HG03565 (cell line): ENCODE results near the gene SPSB1.
"Not testable (repeated sequence)": the region's sequence is repeated elsewhere in the genome, so short reads cannot be mapped to it uniquely, and the experiment has no call there.

Source experiments
- ATAC-seq: cut with Tn5 transposase; IDR thresholded peaks from one replicate; pipeline ENCODE4 v1.9.1; 2021; ENCODE audit warnings: mild to moderate bottlenecking, moderate library complexity; ENCODE audit not compliant: unreplicated experiment

SPSB1 gene

DNA sequence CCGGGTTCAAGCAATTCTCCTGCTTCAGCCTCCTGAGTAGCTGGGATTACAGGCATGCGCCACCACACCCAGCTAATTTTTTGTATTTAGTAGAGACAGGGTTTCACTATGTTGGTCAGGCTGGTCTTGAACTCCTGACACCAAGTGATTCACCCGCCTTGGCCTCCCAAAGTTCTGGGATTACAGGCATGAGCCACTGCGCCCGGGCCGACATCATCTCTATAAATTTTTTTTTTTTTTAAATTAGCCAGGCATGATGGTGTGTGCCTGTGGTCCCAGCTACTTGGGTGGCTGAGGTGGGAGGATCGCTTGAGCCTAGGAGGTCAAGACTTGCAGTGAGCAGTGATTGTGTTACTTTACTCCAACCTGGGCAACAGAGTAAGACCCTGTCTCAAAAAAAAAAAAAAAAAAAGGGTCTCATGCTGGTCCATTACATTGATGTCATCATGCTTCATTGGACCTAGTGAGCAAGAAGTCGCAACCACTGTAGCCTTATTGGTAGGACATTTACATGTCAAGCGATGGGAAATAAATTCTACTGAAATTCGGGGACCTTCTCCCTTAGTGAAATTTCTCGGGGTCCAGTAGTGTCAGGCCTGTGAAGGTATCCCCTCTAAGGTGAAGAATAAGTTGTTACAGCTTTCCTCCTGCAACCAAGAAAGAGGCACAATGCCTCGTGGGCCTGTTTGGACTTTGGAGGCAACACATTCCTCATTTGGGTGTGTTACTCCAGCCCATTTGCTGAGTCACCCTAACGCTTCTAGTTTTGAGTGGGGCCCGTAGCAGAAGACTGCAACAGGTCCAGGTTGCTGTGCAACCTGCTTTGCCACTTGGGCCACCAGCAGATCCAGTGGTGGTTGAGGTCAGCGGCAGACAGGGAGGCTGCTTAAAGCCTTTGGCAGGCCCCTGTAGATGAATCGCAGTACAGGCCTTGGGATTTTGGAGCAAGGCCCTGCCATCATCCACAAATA, 7.2 kb downstream of the SPSB1 start:
- ATAC-seq: not testable (repeated sequence)

DNA sequence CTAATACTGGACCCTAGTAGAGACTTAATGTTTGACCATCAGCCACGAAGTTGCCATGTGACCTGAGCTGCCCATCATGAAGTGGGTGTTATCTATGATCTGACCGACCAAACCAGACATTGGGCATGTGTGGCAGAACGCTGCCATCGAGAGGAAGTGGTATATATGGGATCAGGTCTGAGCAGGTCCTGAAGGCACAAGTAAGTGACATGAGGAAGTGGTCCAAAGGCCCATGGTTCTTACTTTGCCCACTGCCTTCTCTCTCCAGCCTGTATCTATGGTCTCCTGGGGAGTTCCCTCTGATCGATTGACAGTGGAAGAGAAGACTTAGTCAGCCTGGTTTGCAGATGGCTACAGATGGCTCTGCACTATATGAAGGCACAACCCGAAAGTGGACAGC, 7.9 kb downstream of the SPSB1 start:
- no peak for ATAC-seq

DNA sequence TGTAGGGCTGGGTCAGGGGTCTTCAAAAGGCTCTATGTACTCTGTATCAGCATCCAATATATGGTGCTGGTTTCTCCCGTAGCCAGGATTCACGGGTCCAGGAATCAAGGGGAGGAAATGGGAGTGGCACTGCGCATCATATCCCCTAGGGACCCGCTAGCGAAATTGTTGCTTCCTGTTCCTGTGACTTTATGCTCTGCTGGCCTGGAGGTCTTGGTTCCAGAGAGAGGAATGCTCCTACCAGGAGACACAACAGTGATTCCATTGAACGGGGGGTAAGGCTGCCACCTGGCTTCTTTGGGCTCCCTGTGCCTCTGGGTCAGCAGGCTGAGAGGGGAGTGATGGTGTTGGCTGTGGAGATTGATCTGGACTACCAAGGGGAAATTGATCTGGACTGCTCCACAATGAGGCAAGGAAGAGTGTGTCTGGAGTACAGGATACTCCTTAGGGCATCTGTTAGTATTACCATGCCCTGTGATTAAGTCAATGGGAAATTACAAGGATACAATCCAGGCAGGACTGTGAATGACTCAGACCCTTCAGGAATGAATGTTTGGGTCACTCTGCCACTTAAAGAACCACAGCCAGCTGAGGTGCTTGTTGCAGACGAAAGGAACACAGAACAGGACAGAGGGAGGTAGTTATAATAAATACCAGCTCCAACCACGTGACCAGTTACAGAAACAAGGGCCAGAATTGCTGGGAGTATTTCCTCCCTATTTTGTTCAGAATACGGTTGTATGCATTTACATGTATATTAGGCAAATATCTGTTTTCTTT, 10.2 kb downstream of the SPSB1 start:
- ATAC-seq: no peak

DNA sequence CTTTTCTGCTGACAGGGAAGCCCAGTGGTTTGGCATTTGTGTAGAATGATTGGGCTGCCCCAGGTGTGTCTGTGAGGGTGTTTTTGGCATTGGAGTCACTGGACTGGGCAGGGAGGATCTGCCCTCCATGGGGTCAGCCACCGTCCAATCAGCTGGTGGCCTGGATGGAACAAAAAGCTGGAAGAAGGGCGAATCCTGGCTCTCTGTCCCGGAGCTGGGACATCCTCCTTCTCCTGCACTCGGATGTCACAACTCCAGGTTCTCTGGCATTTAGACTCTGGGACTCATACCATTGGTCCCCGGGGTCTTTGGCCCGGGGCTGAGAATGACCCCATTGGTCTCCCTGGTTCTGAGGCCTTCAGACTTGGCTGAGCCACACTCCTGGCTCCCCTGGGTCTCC, 11.2 kb downstream of the SPSB1 start:
- ATAC-seq: no peak

DNA sequence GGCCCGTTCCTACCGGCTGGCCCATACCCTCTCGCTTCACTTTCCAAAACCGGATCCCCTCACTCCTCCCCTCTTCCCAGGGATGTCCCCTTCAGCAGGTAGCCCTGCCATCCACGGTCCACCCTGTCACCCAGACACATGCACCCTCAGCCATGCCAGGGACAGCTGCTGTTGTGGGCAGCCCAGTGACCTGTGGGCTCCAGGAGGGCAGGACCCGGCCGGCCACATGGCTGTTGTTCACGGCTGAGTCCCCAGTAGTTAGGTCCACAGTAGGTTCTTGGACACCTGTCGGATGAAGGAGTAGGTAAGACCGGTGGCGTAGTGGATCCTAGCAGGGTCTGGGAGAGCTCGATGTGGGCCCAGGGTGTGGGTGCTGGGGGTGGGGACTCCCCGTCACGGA, 12.5 kb downstream of the SPSB1 start:
- ATAC-seq: no peak

DNA sequence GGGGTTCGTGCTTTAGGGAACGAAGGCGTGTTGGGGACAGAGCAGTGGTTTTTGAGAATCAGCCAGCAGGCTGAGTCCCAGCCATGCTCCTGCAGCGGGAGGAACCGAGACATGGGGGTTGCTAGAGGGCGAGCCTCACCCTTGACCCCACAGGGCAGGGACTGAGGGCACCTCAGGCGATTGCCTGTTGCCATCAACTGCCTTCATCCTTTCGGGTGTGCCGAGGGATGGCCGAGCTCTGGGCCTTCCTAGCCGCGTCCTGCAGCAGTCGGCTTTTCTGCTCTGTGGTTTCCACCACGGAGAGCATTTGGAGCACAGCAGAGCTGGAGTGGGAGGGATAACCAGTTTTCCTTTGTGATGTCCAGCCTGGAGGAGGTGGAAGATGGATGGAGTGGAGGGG, 13.3 kb downstream of the SPSB1 start:
- ATAC-seq: no peak

DNA sequence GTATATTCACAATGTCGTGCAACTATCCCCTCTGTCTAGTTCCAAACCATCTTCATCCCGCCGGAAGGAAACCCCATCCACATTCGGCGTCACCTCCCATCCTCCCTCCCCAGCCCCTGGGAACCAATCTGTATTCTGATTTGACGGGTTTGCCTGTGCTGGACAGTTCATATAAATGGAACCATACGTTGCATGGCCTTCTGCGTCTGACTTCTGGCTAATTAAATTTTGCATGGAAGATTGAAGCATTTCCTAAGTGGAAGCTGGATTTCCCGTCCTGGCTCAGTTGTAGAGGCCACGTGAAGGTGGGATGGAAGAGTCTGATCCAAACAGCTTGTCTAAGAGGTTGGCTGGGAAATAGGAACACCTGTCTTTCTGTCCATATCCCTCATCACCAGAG, 14.6 kb downstream of the SPSB1 start:
- ATAC-seq: no peak

DNA sequence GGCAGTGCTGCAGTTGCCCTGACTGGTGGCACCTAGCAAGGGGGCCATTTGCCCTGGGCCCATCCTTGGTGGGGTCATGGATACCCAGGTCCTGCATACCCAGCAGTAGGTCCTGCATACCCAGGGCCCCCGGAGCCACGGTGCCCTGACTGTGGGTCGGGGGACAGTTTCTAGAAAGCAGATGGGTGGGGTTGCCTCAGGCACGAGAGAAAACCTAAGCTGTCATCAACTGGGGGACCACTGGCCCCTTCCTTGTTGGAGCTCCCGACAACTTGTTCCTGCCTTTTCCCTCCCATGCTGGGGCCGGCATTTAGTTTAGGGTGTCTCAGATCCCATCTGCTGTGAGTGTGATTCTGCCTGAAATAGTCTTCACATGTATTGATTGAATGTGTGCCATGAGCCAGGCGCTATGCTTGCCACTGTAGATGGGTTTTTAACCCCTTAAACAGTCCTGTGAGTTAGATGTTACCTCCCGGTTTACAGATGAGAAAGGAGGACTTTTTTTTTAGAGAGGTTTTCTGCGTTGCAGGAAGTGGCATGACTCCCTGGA, 15.6 kb downstream of the SPSB1 start:
- ATAC-seq: no peak

DNA sequence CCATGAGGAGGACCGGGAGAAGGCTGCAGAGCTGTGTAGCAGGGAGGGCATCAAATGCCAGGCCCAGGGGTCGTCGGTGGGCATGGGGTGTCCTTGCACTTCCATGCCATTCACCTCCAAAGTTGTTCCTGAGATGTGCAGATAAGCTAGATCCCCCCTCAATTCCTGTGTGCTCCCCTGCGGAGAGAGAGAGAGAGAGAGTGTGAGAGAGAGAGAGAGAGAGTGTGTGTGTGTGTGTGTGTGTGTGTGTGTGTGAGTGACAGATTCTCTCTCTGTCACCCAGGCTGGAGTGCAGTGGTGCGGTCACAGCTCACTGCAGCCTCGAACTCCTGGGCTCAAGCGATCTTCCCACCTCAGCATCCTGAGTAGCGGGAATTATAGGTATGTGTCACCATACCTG, 16.4 kb downstream of the SPSB1 start:
- no peak for ATAC-seq

DNA sequence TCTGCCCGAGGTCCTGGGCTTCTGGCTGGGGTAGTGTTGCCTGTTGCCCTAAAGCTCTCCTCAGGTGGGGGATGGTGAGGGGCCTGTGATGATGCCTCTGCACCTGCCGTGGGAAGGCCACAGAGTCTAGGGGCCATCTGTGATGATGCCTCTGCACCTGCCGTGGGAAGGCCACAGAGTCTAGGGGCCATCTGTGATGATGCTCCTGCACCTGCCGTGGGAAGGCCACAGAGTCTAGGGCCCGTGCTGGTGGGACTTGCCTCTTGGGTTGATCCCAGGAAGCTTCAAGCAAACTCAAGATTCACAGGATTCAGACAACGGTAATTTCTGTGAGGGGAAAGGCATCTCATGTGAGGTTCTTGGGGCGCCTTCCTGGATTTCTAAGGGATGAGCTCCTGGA, 17.3 kb downstream of the SPSB1 start:
- ATAC-seq: no peak

DNA sequence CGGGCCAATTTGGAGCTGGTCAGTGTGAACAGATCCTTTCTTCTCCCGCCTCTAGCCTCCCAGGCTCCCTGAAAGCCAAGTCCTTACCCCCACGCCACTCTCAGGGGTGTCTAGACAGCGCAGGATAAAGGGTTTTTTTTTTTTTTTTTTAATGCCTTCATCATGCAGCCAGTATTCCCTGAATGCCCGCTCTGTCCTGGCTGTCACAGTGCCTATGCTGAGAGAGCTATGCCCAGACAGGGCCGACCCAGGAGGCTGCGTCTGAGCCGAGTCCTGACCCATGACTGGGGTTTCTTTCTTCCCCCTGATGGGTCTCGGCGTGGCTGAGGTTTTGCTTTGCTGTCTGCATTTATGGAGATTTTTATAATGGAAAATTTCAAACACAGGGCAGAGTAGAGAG, 18.3 kb downstream of the SPSB1 start:
- no peak for ATAC-seq

DNA sequence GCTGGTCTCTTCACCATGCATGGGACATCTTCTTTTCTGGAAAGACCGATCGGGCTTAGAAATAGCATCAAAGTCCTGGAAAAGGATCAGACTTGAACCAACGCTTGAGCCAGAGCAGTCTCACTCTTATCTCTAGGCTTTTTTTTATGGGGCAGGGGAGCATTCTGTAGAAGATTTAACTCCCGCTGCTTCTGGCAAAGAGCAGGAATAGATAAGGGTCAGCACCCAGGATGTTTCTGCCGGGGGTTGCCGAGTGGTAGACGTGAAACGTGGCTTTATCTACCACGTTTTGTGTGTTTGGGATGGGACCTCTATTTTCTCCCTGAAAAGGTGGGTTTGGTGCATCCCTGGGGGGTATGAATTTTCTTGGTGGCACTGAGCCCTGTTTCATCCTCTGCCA, 18.8 kb downstream of the SPSB1 start:
- ATAC-seq: no peak

DNA sequence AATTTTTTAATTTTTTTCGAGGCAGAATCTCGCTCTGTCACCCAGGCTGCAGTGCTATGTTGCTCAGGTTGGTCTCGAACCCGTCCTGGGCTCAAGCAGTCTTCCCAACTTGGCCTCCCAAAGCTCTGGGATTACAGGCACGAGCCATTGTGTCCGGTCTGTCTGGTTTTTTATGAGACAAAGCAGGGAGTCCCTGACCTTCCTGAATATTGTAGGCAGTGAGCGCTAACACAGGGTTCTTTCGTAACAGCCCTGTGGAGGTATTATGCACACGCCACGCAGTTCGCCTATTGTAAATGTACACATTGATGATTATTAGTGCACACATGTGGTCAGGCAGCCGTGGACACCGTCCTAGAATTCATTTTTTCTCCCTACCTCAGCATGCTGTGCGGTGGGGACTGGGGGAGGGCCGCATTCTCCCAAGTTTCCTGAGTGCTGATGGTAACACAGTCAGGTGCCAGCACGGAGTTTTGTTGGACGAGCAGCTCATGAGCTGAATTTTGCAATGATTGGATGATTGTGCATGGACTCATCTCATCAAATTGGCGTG, 19.6 kb downstream of the SPSB1 start:
- no peak for ATAC-seq

DNA sequence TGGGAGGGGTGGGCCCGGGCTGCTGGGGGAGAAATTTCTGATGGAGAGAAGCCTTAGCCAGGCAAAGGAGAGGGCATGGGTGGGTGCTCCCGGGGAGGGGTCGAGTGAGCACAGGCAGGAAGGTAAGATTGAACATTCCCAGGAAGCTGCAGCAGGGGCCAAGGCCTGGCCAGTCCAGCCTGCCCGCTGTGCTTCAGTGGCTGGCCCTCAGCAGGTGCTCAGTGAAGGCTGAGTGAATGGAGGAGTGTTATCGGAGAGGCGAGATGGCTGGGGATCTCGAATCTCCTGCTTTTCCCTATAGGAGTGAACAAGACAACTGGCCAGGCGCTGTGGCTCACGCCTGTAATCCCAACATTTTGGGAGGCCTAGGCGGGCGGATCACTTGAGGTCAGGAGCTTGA, 20.9 kb downstream of the SPSB1 start:
- ATAC-seq: no peak

DNA sequence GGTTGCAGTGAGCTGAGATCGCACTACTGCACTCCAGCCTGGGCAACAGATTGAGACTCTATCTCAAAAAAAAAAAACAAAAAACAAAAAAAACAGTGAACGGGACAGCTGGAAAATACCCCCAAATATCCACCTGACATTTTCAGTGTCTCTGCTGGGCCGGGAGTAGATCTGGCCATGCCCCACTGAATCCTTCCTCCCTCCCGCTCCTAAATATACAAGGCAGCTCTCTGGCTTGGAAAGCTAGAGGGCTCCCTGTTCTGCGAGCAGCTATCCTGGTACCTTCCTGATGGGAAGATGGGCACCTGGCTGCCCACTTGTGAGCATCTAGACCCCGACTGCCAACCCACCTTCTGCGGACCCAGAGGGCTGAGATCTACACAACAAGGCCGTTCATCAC, 21.4 kb downstream of the SPSB1 start:
- no peak for ATAC-seq

DNA sequence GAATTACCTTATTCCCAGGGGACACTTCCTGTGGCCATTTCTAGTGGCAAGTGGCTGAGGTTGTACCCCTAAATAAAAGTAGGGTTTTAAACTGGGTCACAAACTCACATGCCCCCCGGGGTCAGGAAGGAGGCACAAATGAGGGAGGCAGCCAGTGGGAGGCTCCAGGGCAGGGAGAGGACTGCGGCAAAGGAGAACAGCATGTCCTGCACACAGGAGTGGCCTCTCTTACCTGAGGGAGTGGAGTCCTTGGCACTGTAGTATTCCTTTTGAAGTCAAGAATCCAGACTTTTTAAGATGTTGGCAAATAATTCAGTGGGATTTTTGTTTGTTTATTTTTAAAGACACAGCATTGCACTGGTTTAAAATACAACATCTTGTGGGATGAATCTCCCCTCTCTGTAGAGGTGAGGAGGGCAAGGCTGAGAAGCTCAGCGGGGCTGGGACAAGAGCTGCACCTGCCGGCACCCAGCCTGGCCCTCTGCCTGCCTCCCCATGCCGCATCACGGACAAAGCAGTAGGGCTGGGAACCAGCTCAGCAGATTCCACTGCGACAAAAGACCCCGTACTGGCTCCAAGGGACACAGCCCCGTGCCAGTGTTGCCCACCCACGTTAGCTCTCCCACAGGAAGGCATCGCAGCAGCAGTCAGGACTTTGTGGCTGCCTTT, 22.2 kb downstream of the SPSB1 start:
- no peak for ATAC-seq

DNA sequence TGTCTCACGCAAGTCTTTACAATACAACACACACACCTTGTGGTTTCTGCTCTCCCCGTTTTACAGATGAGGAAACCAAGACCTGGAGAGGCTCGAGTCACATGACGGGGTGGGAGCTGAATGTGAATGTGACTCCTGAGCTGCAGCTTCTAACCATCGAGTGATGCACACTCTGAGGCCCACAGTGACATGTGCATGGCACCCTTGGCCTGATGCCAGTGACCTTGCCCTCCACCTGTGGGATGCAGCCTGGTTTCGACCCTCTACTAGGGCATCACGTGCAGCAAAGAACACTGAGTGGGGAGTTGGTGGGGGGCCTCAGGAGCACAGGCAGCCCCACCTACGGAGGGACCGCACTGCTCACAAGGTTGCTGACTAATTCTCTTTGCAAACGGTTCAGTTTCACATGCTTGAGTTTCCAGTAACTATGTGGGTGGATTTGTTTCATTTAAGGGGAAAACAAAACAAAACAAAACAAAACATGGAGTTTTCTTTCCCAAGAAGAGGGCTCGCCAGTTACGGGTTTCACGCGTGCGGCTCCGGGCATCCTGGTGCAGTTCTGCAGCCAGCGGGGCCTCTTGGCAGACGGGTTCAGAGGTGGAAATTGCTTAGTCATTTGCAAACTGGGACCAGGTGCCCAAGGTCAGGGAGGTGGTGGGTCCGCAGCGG, 22.9 kb downstream of the SPSB1 start:
- ATAC-seq: no peak

DNA sequence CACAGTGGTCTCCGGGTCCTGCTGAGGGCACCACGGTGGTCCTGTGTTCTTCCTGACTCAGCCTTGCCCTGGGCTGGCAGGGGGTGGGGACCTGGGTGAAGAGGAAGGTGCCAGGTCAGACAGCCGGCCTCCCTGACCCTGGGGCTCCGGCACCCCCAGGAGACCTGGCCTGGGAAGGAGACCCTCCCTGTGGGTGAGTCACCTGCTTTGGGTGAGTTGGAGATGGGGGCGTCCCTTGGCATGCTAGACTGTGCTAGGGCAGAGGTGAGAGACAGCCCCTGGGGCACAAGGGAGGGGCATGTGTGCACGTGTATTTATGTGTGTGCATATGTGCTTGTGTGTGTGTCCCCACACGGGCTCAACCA, 23.4 kb downstream of the SPSB1 start:
- ATAC-seq: no peak

DNA sequence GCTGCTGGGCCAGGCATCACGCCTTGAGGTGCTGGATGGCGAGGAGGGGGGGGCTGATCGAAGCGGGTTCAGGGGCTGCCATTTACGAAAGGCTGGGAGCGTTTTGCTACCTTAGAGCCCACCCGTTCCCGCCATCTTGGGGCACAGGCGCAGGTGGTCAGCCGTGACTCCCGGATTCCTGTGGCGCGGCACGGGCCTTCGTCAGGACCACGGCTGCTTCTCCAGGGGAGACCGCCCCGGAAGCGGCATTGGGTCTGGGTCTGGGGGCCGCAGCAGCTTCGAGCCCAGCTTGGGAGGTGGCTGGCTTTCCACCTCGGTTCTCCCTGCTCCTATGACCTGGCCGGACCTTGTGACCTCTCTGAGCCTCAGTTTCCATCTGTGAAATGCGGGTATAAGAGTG, 23.8 kb downstream of the SPSB1 start:
- ATAC-seq: no peak

DNA sequence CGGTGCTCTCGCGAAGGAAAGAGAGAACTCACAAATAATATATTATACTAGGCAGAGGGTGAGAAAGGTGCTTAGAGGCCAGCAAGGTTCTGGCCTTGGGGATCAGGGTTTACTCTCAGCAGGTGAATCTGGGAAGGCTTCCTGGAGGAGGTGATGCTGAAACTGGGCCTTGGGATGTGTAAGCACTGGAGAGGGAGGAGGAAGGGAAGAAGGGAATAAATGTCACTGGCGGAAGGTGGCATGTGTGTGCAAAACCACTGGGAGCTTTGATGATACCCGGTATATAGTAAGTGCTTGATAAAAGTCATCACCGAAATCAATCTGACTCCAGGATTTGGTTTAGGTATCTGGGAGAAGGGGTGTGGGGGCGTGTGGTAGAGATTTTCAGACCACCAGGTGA, 24.4 kb downstream of the SPSB1 start:
- ATAC-seq: no peak
